Breast epithelium (tissue), 4 donors: ENCODE results near the gene CD300LF. TPM values are rescaled to one million over a fixed set of nuclear protein-coding genes. Genes with fewer than 3 reads are reported as not detected.

Source experiments
- DNase-seq, 2 donors: peaks; one replicate each; pipeline ENCODE4 v3.0.0-alpha.2; 2019; ENCODE audit warnings: low spot score in 2 of 2
- H3K27ac ChIP-seq, 2 donors: fragments of 200-600 bp; sonication (generic) in 1 of 2; one replicate each; pipeline ENCODE4 v1.5.1; 2016 to 2019; ENCODE audit warnings: mild to moderate bottlenecking in 1 of 2
- H3K27me3 ChIP-seq, 2 donors: fragments of 200-600 bp; sonication (generic) in 1 of 2; one replicate each; pipeline versions ENCODE4 v1.5.1 to v1.6.0; 2017 to 2019; ENCODE audit warnings: control low read depth in 1 of 2, mild to moderate bottlenecking in 1 of 2
- H3K36me3 ChIP-seq: fragments of 200-600 bp; one replicate; pipeline ENCODE4 v1.5.1; 2019
- H3K4me1 ChIP-seq, 2 donors: fragments of 200-600 bp; sonication (generic); one replicate each; pipeline ENCODE4 v1.5.1; 2016 to 2019; ENCODE audit warnings: control low read depth in 1 of 2
- H3K4me3 ChIP-seq, 3 donors: fragments of 200-600 bp; sonication (generic); 1 replicate in 2 of 3; 2 replicates in 1 of 3; pipeline ENCODE4 v1.5.1; 2016 to 2019; ENCODE audit warnings: mild to moderate bottlenecking in 3 of 3, moderate library complexity in 2 of 3
- H3K9me3 ChIP-seq, 2 donors: fragments of 200-600 bp; sonication (generic) in 1 of 2; one replicate each; pipeline ENCODE4 v1.5.1; 2016 to 2019; ENCODE audit warnings: control low read depth in 1 of 2
- POLR2A ChIP-seq: fragments of 450-650 bp; IDR thresholded peaks from one replicate; pipeline ENCODE4 v1.6.1; 2016; ENCODE audit warnings: antibody characterized with exemption, mild to moderate bottlenecking, moderate library complexity
- POLR2AphosphoS5 ChIP-seq, 3 donors: sonication (generic); formaldehyde crosslinking; IDR thresholded peaks; one replicate each; pipeline ENCODE4 v1.6.1; 2017; ENCODE audit warnings: antibody characterized with exemption in 3 of 3
- intact Hi-C: fragments of 100-400 bp; cut with DNase I; formaldehyde crosslinking; loops from one replicate; pipeline ENCODE4 v1.15.1; 2023; ENCODE audit warnings: low total_unique reads
- total RNA-seq, 3 donors: library from RNA; depleted of rRNA; stranded (reverse); fragments of >200 nt; gene quantifications; one replicate each; pipeline ENCODE4 v1.1.0, GENCODE V29; 2016
- TF ChIP-seq, protein P1 (sequence below), 3 donors: fragments of 450-650 bp; IDR thresholded peaks; one replicate each; pipeline ENCODE4 v1.5.1; 2016 to 2017; ENCODE audit warnings: antibody characterized with exemption in 3 of 3, mild to moderate bottlenecking in 3 of 3, moderate library complexity in 3 of 3

Gene CD300LF
- total RNA-seq, 3 donors from 2014 or later: 0.32 to 2.0 (median 0.98) TPM

DNA sequence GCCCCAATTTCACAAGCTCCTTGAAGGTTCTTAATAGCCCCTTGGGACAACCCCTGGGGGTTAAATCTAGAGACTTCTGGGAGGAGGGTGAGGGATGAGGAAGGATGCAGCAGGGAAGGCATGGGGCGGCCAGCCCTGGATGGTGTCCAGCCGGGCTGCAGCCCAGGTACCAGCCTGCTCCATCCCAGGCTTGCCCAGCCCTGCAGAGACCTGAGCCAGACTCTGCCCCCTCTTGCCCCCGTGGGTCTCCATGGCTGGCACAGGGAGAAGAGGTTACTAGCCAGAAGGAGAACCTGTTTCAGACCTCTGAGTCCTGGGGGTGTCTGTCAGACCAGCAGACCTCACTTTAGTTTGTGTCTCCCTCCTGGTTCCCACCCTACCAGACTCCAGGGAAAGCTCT is 44.2 kb upstream of the CD300LF start:
- no peak overlapping the region for H3K4me3 ChIP-seq
- peak overlapping the region; percentile 90 to 91 for H3K27ac ChIP-seq
- H3K4me1 ChIP-seq: peaks cover 3 to 40% of the 10 kb centered on the region in 2 donors
- intact Hi-C loops: no loop called here
- H3K27me3 ChIP-seq: no peaks in the 10 kb centered on the region
- H3K9me3 ChIP-seq: no peaks in the 10 kb centered on the region
- TF ChIP-seq POLR2A (no peak), POLR2AphosphoS5 (IDR thresholded peaks at IDR 0.05) (no peak)
- TF ChIP-seq, protein P1, sequence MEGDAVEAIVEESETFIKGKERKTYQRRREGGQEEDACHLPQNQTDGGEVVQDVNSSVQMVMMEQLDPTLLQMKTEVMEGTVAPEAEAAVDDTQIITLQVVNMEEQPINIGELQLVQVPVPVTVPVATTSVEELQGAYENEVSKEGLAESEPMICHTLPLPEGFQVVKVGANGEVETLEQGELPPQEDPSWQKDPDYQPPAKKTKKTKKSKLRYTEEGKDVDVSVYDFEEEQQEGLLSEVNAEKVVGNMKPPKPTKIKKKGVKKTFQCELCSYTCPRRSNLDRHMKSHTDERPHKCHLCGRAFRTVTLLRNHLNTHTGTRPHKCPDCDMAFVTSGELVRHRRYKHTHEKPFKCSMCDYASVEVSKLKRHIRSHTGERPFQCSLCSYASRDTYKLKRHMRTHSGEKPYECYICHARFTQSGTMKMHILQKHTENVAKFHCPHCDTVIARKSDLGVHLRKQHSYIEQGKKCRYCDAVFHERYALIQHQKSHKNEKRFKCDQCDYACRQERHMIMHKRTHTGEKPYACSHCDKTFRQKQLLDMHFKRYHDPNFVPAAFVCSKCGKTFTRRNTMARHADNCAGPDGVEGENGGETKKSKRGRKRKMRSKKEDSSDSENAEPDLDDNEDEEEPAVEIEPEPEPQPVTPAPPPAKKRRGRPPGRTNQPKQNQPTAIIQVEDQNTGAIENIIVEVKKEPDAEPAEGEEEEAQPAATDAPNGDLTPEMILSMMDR (IDR thresholded peaks at IDR 0.05): no peak
- H3K36me3 ChIP-seq: no peaks in the 10 kb centered on the region
- no peak for DNase-seq

DNA sequence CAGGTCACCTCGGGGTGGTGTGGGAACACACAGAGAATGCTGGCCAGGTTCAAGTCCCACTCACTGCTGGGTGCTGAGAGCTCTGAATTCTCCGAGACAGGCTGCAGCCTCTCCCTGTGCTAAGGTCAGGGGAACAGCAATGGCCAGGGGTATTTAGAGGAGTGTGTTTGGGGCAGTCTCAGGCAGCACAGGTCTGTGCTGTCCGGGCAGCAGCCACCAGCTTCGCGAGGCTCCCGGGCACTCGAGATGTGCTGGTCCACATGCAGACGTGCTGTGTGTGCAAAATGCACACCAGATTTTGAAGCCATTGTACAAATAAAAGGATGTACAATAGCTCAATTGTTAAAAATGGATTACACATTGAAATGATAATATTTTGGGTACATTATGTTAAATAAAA is 42.8 kb upstream of the CD300LF start:
- Histone ChIP-seq H3K27me3 (no peaks in the 10 kb centered on the region), H3K4me1 (peaks cover 3 to 30% of the 10 kb centered on the region in 2 donors), H3K4me3 (no peak overlapping the region), H3K27ac (peak overlapping the region; percentile 49 to 89), H3K9me3 (no peaks in the 10 kb centered on the region), H3K36me3 (no peaks in the 10 kb centered on the region)
- TF ChIP-seq POLR2A (no peak), POLR2AphosphoS5 (IDR thresholded peaks at IDR 0.05) (no peak)
- TF ChIP-seq, protein P1 (IDR thresholded peaks at IDR 0.05): no peak
- no peak for DNase-seq
- intact Hi-C loops: no loop called here

DNA sequence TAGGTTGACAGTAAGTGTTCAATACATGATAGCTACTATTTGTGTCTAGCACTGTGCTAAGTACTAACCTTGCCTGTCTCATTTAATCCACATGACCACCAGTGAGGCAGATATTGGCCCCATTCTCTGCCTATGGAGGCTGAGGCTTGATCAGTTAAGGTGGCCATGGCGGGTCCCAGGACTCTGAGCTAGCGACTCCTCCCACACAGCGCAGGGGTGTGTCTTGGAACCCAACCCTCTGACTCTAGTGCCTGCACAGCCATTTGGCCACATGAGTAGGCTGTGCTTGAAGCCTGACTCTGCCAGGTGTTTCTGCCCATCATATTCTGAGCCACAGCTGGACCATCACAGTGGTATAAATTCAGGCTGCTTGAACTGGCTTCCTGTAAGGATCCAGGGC is 42.1 kb upstream of the CD300LF start:
- no peaks in the 10 kb centered on the region for H3K9me3 ChIP-seq
- peaks cover 3 to 34% of the 10 kb centered on the region in 2 donors for H3K4me1 ChIP-seq
- H3K27ac ChIP-seq: peak overlapping the region; percentile 49 to 89
- no peak overlapping the region for H3K4me3 ChIP-seq
- intact Hi-C loops: no loop called here
- no peaks in the 10 kb centered on the region for H3K27me3 ChIP-seq
- no peak for TF ChIP-seq POLR2A
- TF ChIP-seq POLR2AphosphoS5 (IDR thresholded peaks at IDR 0.05): no peak
- TF ChIP-seq, protein P1 (IDR thresholded peaks at IDR 0.05): no peak
- no peak for DNase-seq
- no peaks in the 10 kb centered on the region for H3K36me3 ChIP-seq

DNA sequence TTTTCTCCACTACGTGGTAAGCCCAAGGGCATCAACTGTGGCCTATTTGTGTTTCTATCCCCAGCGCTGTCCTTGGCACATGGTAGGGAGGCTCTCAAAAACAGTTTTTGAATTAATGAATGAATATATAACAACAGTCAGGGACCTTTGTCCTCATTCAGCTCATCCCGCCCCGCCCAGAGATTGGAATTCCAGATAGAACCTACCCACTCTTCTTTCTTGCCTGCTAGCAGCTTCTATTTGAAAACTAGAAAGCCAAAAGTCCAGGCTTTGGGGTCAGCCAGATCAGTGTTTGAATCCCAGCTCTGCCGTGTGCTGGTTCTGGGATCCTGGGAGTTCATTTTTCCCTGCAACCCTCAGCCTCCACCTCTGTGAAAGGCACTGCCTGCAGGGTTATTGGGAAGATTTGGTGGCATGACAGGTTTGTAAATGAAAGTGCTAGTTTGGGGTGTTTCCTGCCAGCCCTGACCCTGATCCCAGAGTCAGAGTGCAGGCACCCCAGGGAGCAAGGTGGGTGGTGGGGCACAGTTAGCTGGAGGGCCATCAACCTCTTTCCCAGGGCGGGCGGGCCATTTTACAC is 40.2 kb upstream of the CD300LF start:
- no peaks in the 10 kb centered on the region for H3K9me3 ChIP-seq
- H3K4me1 ChIP-seq: peaks cover 0 to 18% of the 10 kb centered on the region in 2 donors
- no peak for DNase-seq
- H3K27me3 ChIP-seq: no peaks in the 10 kb centered on the region
- no peak for TF ChIP-seq POLR2AphosphoS5 (IDR thresholded peaks at IDR 0.05)
- TF ChIP-seq, protein P1 (IDR thresholded peaks at IDR 0.05): no peak
- TF ChIP-seq POLR2A: no peak
- no peak overlapping the region for H3K4me3 ChIP-seq
- peak overlapping the region; percentile 62 to 89 for H3K27ac ChIP-seq
- H3K36me3 ChIP-seq: no peaks in the 10 kb centered on the region
- intact Hi-C loops: no loop called here

DNA sequence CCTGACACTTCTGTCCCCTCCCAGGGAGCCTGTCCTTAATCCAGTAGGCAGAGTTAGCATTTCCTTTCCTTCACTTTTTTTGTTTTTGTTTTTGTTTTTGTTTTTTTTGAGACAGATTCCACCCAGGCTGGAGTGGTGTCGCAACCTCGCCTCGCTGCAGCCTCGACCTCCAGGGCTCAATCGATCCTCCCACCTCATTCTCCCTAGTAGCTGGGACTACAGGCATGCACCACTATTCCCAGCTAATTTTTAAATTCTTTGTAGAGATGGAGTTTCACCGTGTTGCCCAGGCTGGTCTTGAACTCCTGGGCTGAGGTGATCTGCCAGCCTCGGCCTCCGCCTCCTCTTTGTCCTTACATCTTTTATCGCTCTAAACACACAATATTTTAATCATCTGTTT is 39.7 kb upstream of the CD300LF start:
- Histone ChIP-seq H3K27me3 (no peaks in the 10 kb centered on the region), H3K4me3 (no peak overlapping the region), H3K36me3 (no peaks in the 10 kb centered on the region), H3K9me3 (no peaks in the 10 kb centered on the region), H3K4me1 (peaks cover 0 to 13% of the 10 kb centered on the region in 2 donors), H3K27ac (peak overlapping the region; percentile 62 to 89)
- TF ChIP-seq, protein P1 (IDR thresholded peaks at IDR 0.05): no peak
- no peak for TF ChIP-seq POLR2A
- no peak for TF ChIP-seq POLR2AphosphoS5 (IDR thresholded peaks at IDR 0.05)
- intact Hi-C loops: no loop called here
- DNase-seq: no peak
